ENCODE results near the gene ALG12.

DNA sequence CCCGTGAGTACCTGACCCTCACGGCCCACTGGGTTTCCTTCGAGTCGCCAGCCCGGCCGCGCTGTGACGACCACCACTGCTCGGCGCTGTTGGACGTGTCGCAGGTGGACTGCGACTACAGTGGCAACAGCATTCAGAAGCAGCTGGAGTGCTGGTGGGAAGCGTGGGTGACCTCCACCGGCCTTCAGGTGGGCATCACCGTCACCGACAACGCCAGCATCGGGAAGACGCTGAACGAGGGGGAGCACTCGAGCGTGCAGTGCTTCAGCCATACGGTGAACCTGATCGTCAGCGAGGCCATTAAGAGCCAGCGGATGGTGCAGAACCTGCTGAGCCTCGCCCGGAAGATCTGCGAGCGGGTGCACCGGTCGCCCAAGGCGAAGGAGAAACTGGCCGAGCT lies 32.4 kb downstream of the ALG12 start:
- TF ChIP-seq POLR2AphosphoS5 (IDR thresholded peaks at IDR 0.05; ENCODE audit: low read depth, low read length) (no peak), TAF1 (IDR thresholded peaks at IDR 0.05; ENCODE audit: borderline replicate concordance, insufficient read depth, low read length) (no peak), SIN3A (IDR thresholded peaks at IDR 0.05; ENCODE audit: borderline replicate concordance, insufficient read depth, low read length) (no peak), FOXP2 (optimal IDR thresholded peaks at IDR 0.05; ENCODE audit: borderline replicate concordance, extremely low read depth, extremely low read length, insufficient read depth) (no peak)
- TF ChIP-seq, protein P1, sequence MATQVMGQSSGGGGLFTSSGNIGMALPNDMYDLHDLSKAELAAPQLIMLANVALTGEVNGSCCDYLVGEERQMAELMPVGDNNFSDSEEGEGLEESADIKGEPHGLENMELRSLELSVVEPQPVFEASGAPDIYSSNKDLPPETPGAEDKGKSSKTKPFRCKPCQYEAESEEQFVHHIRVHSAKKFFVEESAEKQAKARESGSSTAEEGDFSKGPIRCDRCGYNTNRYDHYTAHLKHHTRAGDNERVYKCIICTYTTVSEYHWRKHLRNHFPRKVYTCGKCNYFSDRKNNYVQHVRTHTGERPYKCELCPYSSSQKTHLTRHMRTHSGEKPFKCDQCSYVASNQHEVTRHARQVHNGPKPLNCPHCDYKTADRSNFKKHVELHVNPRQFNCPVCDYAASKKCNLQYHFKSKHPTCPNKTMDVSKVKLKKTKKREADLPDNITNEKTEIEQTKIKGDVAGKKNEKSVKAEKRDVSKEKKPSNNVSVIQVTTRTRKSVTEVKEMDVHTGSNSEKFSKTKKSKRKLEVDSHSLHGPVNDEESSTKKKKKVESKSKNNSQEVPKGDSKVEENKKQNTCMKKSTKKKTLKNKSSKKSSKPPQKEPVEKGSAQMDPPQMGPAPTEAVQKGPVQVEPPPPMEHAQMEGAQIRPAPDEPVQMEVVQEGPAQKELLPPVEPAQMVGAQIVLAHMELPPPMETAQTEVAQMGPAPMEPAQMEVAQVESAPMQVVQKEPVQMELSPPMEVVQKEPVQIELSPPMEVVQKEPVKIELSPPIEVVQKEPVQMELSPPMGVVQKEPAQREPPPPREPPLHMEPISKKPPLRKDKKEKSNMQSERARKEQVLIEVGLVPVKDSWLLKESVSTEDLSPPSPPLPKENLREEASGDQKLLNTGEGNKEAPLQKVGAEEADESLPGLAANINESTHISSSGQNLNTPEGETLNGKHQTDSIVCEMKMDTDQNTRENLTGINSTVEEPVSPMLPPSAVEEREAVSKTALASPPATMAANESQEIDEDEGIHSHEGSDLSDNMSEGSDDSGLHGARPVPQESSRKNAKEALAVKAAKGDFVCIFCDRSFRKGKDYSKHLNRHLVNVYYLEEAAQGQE (IDR thresholded peaks at IDR 0.05; ENCODE audit: insufficient read depth in 1 of 2, low read depth in 2 of 2, low read length in 2 of 2), result no peak

Data from PFSK-1 (cell line).